ENCODE measurements around the gene DDOST. TPM values are rescaled to one million over a fixed set of nuclear protein-coding genes. Genes with fewer than 3 reads are reported as not detected.

The DDOST gene
- total RNA-seq, 1 experiment from 2014 or later: 238 TPM

- TF ChIP-seq EZH2 (IDR thresholded peaks at IDR 0.05; ENCODE audit: borderline replicate concordance, low read depth, low read length, poor library complexity, severe bottlenecking) (no peak), CTCF (conservative IDR thresholded peaks at IDR 0.05; ENCODE audit: low read depth, low read length) (no peak)
- POLR2A ChIA-PET (ENCODE audit: low non-redundant PET): no interaction called here
- no peaks in the 10 kb centered on the region for H3K27me3 ChIP-seq (replicated peaks; ENCODE audit: insufficient read depth, low read depth, low read length, poor library complexity)
- no peaks in the 10 kb centered on the region for H3K4me1 ChIP-seq (ENCODE audit: insufficient read depth, low read length, poor library complexity, severe bottlenecking)
- no peak overlapping the region for H3K27ac ChIP-seq (ENCODE audit: low read depth, low read length, poor library complexity, severe bottlenecking)
- H3K4me3 ChIP-seq (ENCODE audit: low read depth, low read length, poor library complexity, severe bottlenecking): no peak overlapping the region
- no TSS peak for BruUV-seq (replicated peaks)
- intact Hi-C loops (cut with micrococcal nuclease; ENCODE audit: unreplicated experiment): no loop called here
- no peaks in the 10 kb centered on the region for H3K36me3 ChIP-seq (ENCODE audit: insufficient read depth, low read length, poor library complexity, severe bottlenecking)
- CTCF ChIA-PET: no interaction called here
- no peak for DNase-seq (ENCODE audit: low spot score)
- no peaks in the 10 kb centered on the region for H3K9me3 ChIP-seq (ENCODE audit: low read depth, low read length, poor library complexity, severe bottlenecking)
Measured at GRCh38 chr1:20665726-20666125, 4.6 kb upstream of the DDOST start.

GRCh38 chr1:20663969-20664715, 3.0 kb upstream of the DDOST start:
- no peaks in the 10 kb centered on the region for H3K9me3 ChIP-seq (ENCODE audit: low read depth, low read length, poor library complexity, severe bottlenecking)
- H3K4me1 ChIP-seq (ENCODE audit: insufficient read depth, low read length, poor library complexity, severe bottlenecking): peaks cover 10% of the 10 kb centered on the region
- H3K4me3 ChIP-seq (ENCODE audit: low read depth, low read length, poor library complexity, severe bottlenecking): no peak overlapping the region
- H3K27me3 ChIP-seq (replicated peaks; ENCODE audit: insufficient read depth, low read depth, low read length, poor library complexity): no peaks in the 10 kb centered on the region
- peaks cover 8% of the 10 kb centered on the region for H3K36me3 ChIP-seq (ENCODE audit: insufficient read depth, low read length, poor library complexity, severe bottlenecking)
- no peak overlapping the region for H3K27ac ChIP-seq (ENCODE audit: low read depth, low read length, poor library complexity, severe bottlenecking)
- DNase-seq (ENCODE audit: low spot score): no peak
- ChIA-PET CTCF (interaction anchor here (0.6 kb wide), 1 partner anchor 67 kb away, joined by 7 read pairs; no protein-coding TSS in a partner anchor), POLR2A (ENCODE audit: low non-redundant PET) (no interaction called here)
- no peak for TF ChIP-seq EZH2 (IDR thresholded peaks at IDR 0.05; ENCODE audit: borderline replicate concordance, low read depth, low read length, poor library complexity, severe bottlenecking)
- TF ChIP-seq CTCF (conservative IDR thresholded peaks at IDR 0.05; ENCODE audit: low read depth, low read length): no peak
- no TSS peak for BruUV-seq (replicated peaks)
- intact Hi-C loops (cut with micrococcal nuclease; ENCODE audit: unreplicated experiment): no loop called here

GRCh38 chr1:20663365-20663764, 2.2 kb upstream of the DDOST start:
- POLR2A ChIA-PET (ENCODE audit: low non-redundant PET): no interaction called here
- peaks cover 10% of the 10 kb centered on the region for H3K4me1 ChIP-seq (ENCODE audit: insufficient read depth, low read length, poor library complexity, severe bottlenecking)
- no peak overlapping the region for H3K4me3 ChIP-seq (ENCODE audit: low read depth, low read length, poor library complexity, severe bottlenecking)
- H3K36me3 ChIP-seq (ENCODE audit: insufficient read depth, low read length, poor library complexity, severe bottlenecking): peaks cover 16% of the 10 kb centered on the region
- no peak overlapping the region for H3K27ac ChIP-seq (ENCODE audit: low read depth, low read length, poor library complexity, severe bottlenecking)
- H3K9me3 ChIP-seq (ENCODE audit: low read depth, low read length, poor library complexity, severe bottlenecking): no peaks in the 10 kb centered on the region
- intact Hi-C loops (cut with micrococcal nuclease; ENCODE audit: unreplicated experiment): no loop called here
- BruUV-seq (replicated peaks): no TSS peak
- DNase-seq (ENCODE audit: low spot score): no peak
- CTCF ChIA-PET: no interaction called here
- TF ChIP-seq CTCF (conservative IDR thresholded peaks at IDR 0.05; ENCODE audit: low read depth, low read length): no peak
- no peak for TF ChIP-seq EZH2 (IDR thresholded peaks at IDR 0.05; ENCODE audit: borderline replicate concordance, low read depth, low read length, poor library complexity, severe bottlenecking)
- H3K27me3 ChIP-seq (replicated peaks; ENCODE audit: insufficient read depth, low read depth, low read length, poor library complexity): no peaks in the 10 kb centered on the region
